ENCODE results near the gene ALDH3B1. TPM values are rescaled to one million over a fixed set of nuclear protein-coding genes. Genes with fewer than 3 reads are reported as not detected.

The ALDH3B1 gene
- total RNA-seq, 1 experiment from 2014 or later, result 18.3 TPM

DNA sequence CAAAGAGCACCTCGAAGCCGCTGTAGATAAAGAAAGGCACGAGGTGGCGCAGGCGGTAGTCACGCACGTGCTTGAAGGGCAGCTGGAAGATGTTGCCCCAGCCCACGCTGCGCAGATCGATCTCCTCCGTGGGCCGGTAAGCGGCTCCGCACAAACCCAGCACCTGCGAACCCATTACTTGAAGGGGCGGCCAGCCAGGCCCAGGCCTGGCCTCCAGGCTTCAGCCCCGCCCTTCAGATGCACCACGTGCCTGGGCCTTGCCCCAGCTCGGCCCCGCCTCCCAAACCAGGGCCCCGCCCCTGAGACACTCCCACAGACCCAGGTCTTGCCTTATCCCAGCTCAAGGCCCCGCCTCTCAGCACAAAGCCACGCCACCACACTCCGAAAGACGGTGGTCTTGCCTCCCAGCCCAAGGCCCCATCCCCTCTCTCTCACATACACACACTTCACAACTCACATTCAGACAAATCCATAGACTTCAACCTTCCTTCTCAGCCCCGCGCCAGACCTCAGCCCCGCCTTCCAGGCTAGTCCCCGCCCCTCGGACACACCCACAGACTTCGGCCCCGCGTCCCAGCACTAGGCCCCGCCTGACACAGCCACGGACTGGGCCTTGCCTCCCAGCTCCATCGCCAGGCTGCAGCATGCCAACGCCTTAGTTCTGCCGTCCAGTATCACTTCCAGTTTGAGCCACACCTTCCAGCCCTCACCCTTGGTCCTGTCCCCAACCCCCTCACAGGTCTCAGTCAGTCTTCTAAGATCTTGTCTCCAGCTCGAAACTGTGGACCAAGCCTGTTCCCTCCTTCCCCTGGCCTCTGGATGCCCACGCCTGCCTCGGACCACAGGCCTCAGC, 13.3 kb upstream of the ALDH3B1 start:
- Histone ChIP-seq H3K9me3 (ENCODE audit: control insufficient read depth, insufficient read depth, low read depth, low read length) (no peaks in the 10 kb centered on the region), H3K27me3 (ENCODE audit: control insufficient read depth, insufficient read depth, low read length) (no peaks in the 10 kb centered on the region), H3K4me3 (ENCODE audit: low read depth in 2 of 2, low read length in 2 of 2) (no peak overlapping the region), H3K4me1 (ENCODE audit: control insufficient read depth, insufficient read depth, low read length) (no peaks in the 10 kb centered on the region), H3K36me3 (ENCODE audit: control insufficient read depth, insufficient read depth, low read length) (no peaks in the 10 kb centered on the region), H3K27ac (ENCODE audit: low read length) (no peak overlapping the region)
- in situ Hi-C loops (cut with HindIII; ENCODE audit: low pct_unique_long_range_greater_than_20kb, low sequenced_read_pairs), result no loop called here
- ChIA-PET POLR2A (no interaction called here), CTCF (interaction anchor here (0.6 to 0.9 kb wide), 3 partner anchors 13 to 235 kb away, joined by 3 to 5 read pairs (median 4); partner anchors contain the start of gene ALDH3B1)
- TF ChIP-seq, protein P1, sequence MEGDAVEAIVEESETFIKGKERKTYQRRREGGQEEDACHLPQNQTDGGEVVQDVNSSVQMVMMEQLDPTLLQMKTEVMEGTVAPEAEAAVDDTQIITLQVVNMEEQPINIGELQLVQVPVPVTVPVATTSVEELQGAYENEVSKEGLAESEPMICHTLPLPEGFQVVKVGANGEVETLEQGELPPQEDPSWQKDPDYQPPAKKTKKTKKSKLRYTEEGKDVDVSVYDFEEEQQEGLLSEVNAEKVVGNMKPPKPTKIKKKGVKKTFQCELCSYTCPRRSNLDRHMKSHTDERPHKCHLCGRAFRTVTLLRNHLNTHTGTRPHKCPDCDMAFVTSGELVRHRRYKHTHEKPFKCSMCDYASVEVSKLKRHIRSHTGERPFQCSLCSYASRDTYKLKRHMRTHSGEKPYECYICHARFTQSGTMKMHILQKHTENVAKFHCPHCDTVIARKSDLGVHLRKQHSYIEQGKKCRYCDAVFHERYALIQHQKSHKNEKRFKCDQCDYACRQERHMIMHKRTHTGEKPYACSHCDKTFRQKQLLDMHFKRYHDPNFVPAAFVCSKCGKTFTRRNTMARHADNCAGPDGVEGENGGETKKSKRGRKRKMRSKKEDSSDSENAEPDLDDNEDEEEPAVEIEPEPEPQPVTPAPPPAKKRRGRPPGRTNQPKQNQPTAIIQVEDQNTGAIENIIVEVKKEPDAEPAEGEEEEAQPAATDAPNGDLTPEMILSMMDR (IDR thresholded peaks at IDR 0.05), result no peak
- no peak for TF ChIP-seq TCF7L2 (IDR thresholded peaks at IDR 0.05; ENCODE audit: low read depth, low read length)
- DNase-seq (ENCODE audit: low read depth, low spot score), result no peak
- no TSS peak for BruUV-seq (replicated peaks)
- ATAC-seq, result peak; percentile 90
- intact Hi-C loops (cut with micrococcal nuclease; ENCODE audit: unreplicated experiment), result no loop called here

GRCh38 chr11:67997475-67997921, 12.6 kb upstream of the ALDH3B1 start:
- DNase-seq (ENCODE audit: low read depth, low spot score), result no peak
- 0 out of 2 replicates have a peak, but pooled peaks have one; percentile 4 for ATAC-seq
- H3K36me3 ChIP-seq (ENCODE audit: control insufficient read depth, insufficient read depth, low read length), result no peaks in the 10 kb centered on the region
- ChIA-PET POLR2A (no interaction called here), CTCF (no interaction called here)
- in situ Hi-C loops (cut with HindIII; ENCODE audit: low pct_unique_long_range_greater_than_20kb, low sequenced_read_pairs) (no loop called here), intact Hi-C loops (cut with micrococcal nuclease; ENCODE audit: unreplicated experiment) (no loop called here)
- no peaks in the 10 kb centered on the region for H3K9me3 ChIP-seq (ENCODE audit: control insufficient read depth, insufficient read depth, low read depth, low read length)
- no TSS peak for BruUV-seq (replicated peaks)
- H3K27me3 ChIP-seq (ENCODE audit: control insufficient read depth, insufficient read depth, low read length), result no peaks in the 10 kb centered on the region
- no peak for TF ChIP-seq TCF7L2 (IDR thresholded peaks at IDR 0.05; ENCODE audit: low read depth, low read length)
- no peak for TF ChIP-seq POLR2AphosphoS5 (IDR thresholded peaks at IDR 0.05; ENCODE audit: low read depth, low read length)
- TF ChIP-seq REST (IDR thresholded peaks at IDR 0.05; ENCODE audit: insufficient read depth in 1 of 2, low read depth in 2 of 2, low read length in 1 of 2), result no peak
- TF ChIP-seq SIN3A (IDR thresholded peaks at IDR 0.05; ENCODE audit: borderline replicate concordance, insufficient read depth, low read depth, low read length), result no peak
- TF ChIP-seq, protein P1 (IDR thresholded peaks at IDR 0.05), result no peak
- H3K4me1 ChIP-seq (ENCODE audit: control insufficient read depth, insufficient read depth, low read length), result no peaks in the 10 kb centered on the region
- no peak overlapping the region for H3K4me3 ChIP-seq (ENCODE audit: low read depth in 2 of 2, low read length in 2 of 2)
- no peak overlapping the region for H3K27ac ChIP-seq (ENCODE audit: low read length)

All from Panc1 (cell line).